IPS-18a (cell line): Measurements from ENCODE around the gene PNPLA6.

Experiments
- H3K27ac ChIP-seq: one replicate; pipeline ENCODE4 v1.5.1; 2013; ENCODE audit warnings: low read length
- H3K27me3 ChIP-seq: one replicate; pipeline ENCODE4 v1.6.1; 2013; ENCODE audit warnings: mild to moderate bottlenecking, low read length; ENCODE audit not compliant: control insufficient read depth, insufficient read depth
- H3K36me3 ChIP-seq: one replicate; pipeline ENCODE4 v1.6.1; 2013; ENCODE audit warnings: low read depth, low read length; ENCODE audit not compliant: control insufficient read depth
- H3K4me1 ChIP-seq: one replicate; pipeline ENCODE4 v1.6.1; 2013; ENCODE audit warnings: low read depth, low read length; ENCODE audit not compliant: control insufficient read depth
- H3K4me3 ChIP-seq: one replicate; pipeline ENCODE4 v1.5.1; 2013; ENCODE audit warnings: low read length
- H3K9ac ChIP-seq: one replicate; pipeline ENCODE4 v1.6.1; 2013; ENCODE audit warnings: mild to moderate bottlenecking, low read length, moderate library complexity
- H3K9me3 ChIP-seq: one replicate; pipeline ENCODE4 v1.6.1; 2013; ENCODE audit warnings: low read depth, low read length; ENCODE audit not compliant: control insufficient read depth

PNPLA6 gene

DNA sequence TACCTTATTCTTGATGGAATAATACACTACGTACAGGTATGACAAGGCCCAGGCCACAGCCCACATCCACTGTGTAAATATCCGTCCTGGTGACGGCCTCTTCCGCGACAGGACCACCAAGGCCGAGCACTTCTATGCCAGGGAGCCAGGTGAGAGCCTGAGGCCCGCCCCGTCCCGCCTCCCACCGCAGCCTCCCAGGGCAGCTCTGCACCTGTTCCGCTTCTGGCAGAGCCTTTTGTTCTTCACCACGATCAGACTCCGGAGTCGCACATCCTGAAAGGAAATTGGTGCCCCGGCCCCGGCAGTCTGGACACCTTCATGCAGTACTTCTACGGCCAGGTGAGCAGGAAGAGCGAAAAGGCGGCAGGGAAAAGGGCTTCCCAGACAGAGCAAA lies 30.2 kb upstream of the PNPLA6 start:
- Histone ChIP-seq H3K27ac (no peak overlapping the region), H3K9me3 (no peaks in the 10 kb centered on the region), H3K4me3 (peak overlapping the region; percentile 51), H3K36me3 (no peaks in the 10 kb centered on the region), H3K4me1 (peaks cover 3% of the 10 kb centered on the region), H3K27me3 (peaks cover 20% of the 10 kb centered on the region), H3K9ac (no peak overlapping the region)

DNA sequence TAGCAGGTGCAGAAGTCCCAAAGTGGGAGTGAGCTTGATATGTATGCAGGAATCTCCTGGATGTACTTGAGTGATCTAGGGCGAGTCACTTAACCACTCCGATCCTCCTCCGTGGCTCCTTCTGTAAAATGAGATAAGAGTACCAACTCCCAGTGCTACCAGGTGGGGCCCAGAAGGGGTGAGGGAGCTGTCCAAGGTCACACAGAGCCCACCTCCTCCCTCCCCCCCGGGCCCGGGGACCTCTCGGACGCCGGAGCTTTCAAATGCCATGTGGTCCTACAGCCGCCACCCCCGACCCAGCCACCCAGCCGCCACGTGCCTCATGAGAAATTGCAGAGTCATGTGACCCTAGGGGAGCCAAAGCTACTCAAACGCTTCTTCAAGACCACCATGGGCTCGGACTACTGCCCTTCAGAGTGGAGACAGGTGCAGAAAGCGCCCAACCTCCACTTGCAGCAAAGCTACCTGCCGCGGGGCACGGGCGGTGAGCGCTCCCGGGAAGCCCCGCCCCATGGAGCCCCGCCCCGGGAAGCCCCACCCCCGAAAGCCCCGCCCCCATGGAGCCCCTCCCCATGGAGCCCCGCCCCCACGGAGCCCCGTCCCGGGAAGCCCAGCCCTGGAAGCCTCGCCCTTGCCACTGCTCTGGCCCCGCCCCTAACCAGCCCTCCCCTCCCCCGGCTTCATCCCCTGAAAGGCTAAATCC lies 29.7 kb upstream of the PNPLA6 start:
- no peaks in the 10 kb centered on the region for H3K9me3 ChIP-seq
- H3K4me3 ChIP-seq = peak overlapping the region; percentile 51
- peaks cover 3% of the 10 kb centered on the region for H3K4me1 ChIP-seq
- H3K36me3 ChIP-seq = no peaks in the 10 kb centered on the region
- peaks cover 15% of the 10 kb centered on the region for H3K27me3 ChIP-seq
- no peak overlapping the region for H3K9ac ChIP-seq
- no peak overlapping the region for H3K27ac ChIP-seq

GRCh38 chr19:7506385-7507328 lies 28.9 kb upstream of the PNPLA6 start:
- H3K27ac ChIP-seq = no peak overlapping the region
- peaks cover 10% of the 10 kb centered on the region for H3K27me3 ChIP-seq
- H3K4me3 ChIP-seq = peak overlapping the region; percentile 32
- no peak overlapping the region for H3K9ac ChIP-seq
- no peaks in the 10 kb centered on the region for H3K9me3 ChIP-seq
- H3K36me3 ChIP-seq = no peaks in the 10 kb centered on the region
- peaks cover 3% of the 10 kb centered on the region for H3K4me1 ChIP-seq

DNA sequence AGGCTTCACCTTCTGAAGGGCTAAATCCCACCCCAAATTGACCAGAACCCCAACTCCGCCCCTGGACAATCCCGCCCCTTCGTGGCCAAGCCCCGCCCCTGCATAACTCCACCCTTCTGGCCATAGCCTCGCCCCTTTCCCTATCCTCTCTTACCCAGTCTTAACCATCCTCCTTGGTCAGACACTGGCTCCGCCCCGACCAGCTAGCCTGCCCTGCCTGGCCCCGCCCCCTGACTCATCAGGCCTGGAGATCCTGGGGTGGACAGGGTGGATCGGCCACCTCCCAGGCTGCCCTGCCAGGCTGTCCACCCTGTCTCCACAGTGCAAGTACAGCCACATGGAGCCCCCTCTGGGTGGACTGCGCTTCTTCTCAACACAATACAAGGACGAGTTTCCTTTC lies 27.6 kb upstream of the PNPLA6 start:
- Histone ChIP-seq H3K4me3 (no peak overlapping the region), H3K9me3 (no peaks in the 10 kb centered on the region), H3K36me3 (no peaks in the 10 kb centered on the region), H3K4me1 (peaks cover 3% of the 10 kb centered on the region), H3K27me3 (peaks cover 8% of the 10 kb centered on the region), H3K9ac (no peak overlapping the region), H3K27ac (no peak overlapping the region)

DNA sequence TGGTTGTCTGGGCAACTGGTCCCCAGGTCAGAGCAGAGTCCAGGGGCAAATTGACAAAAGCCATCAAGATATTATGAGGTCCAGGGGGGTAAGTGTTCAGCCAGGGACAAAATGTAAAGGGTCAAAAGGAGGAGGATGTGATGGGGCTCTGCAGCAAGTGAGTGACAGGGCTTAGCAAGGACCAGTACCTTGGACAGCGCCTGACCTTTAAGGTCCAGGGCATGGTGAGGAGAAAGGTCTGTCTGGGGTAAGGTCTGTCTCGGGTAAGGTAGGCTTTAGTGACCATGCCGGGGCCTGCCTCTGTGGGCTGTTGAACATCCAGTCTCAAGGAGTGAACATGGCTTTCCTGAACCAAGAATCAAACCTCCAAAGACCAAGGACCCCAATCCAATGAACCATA lies 25.9 kb upstream of the PNPLA6 start:
- Histone ChIP-seq H3K27ac (no peak overlapping the region), H3K27me3 (peaks cover 8% of the 10 kb centered on the region), H3K9ac (no peak overlapping the region), H3K9me3 (no peaks in the 10 kb centered on the region), H3K4me3 (no peak overlapping the region), H3K36me3 (no peaks in the 10 kb centered on the region), H3K4me1 (peaks cover 3% of the 10 kb centered on the region)

GRCh38 chr19:7512400-7512851 lies 23.1 kb upstream of the PNPLA6 start:
- Histone ChIP-seq H3K9me3 (no peaks in the 10 kb centered on the region), H3K27me3 (no peaks in the 10 kb centered on the region), H3K4me3 (no peak overlapping the region), H3K9ac (no peak overlapping the region), H3K27ac (no peak overlapping the region), H3K4me1 (peaks cover 16% of the 10 kb centered on the region), H3K36me3 (no peaks in the 10 kb centered on the region)

DNA sequence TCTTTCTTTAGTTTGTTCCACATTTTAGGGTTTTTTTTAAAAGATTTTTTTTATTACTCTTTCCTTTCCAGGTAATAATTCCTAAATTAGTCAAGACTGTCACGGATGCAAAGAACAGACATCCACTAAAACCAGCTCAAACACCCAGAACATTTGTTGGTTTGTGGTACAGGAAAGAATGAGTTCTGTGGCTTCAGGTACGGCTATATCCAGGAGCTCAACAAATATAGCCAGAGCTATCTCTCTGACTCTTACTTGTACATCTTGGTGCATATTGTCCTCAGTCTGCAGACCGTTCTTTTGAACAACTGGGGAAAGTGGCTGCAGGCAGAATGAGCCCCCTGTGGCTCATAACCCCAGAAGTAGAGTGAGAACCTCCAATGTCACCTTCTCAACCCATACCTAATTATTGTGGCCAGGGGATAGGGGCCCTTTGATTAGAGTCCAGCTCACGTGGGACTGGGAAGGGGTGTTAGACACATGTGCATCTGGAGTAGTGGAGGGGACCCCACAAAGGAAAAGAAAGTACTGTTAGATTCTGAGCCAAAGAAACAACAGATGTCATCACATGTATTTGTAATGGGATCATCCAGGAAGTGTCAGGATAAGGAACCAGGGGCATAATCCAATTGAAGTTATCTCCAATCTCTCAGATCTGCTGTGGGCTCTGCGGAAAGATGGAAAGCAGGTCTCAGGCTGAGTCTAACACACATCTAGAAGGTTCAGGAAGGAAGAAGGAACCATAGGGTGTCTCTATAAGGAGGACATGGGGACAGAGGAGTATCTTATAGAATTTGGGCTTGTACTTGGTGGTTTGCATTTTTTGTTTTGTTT lies 21.5 kb upstream of the PNPLA6 start:
- Histone ChIP-seq H3K27me3 (no peaks in the 10 kb centered on the region), H3K27ac (no peak overlapping the region), H3K9me3 (no peaks in the 10 kb centered on the region)

GRCh38 chr19:7515110-7515644 lies 20.3 kb upstream of the PNPLA6 start:
- H3K9ac ChIP-seq = peak overlapping the region; percentile 88
- H3K27me3 ChIP-seq = no peaks in the 10 kb centered on the region

More for the DNA sequence above, 21.5 kb upstream of the PNPLA6 start:
- H3K4me3 ChIP-seq = no peak overlapping the region
- peaks cover 12% of the 10 kb centered on the region for H3K4me1 ChIP-seq
- H3K36me3 ChIP-seq = no peaks in the 10 kb centered on the region
- no peak overlapping the region for H3K9ac ChIP-seq

GRCh38 chr19:7515645-7516151 lies 19.8 kb upstream of the PNPLA6 start, which contains the start of gene ZNF358:
Gene ZNF358 (plus strand): TSS chr19:7516103. CDS start chr19:7519243, 3,140 bp downstream.
- Histone ChIP-seq H3K9ac (peak within 1 kb of the TSS; percentile 88), H3K36me3 (peaks cover 3% of the 10 kb centered on the region), H3K27me3 (no peaks in the 10 kb centered on the region), H3K27ac (peak within 1 kb of the TSS; percentile 93), H3K4me3 (peak within 1 kb of the TSS; percentile 78), H3K9me3 (no peaks in the 10 kb centered on the region), H3K4me1 (peaks cover 12% of the 10 kb centered on the region)

More at GRCh38 chr19:7515110-7515644, 20.3 kb upstream of the PNPLA6 start:
- Histone ChIP-seq H3K36me3 (peaks cover 3% of the 10 kb centered on the region), H3K4me1 (peaks cover 12% of the 10 kb centered on the region), H3K9me3 (no peaks in the 10 kb centered on the region), H3K4me3 (peak overlapping the region; percentile 57), H3K27ac (peak overlapping the region; percentile 93)

GRCh38 chr19:7516333-7516732 lies 19.2 kb upstream of the PNPLA6 start:
- Histone ChIP-seq H3K27ac (no peak overlapping the region), H3K9ac (peak overlapping the region; percentile 85)

More at GRCh38 chr19:7516333-7516732, 19.2 kb upstream of the PNPLA6 start:
- peaks cover 12% of the 10 kb centered on the region for H3K4me1 ChIP-seq
- peaks cover 3% of the 10 kb centered on the region for H3K36me3 ChIP-seq
- H3K27me3 ChIP-seq = no peaks in the 10 kb centered on the region
- H3K9me3 ChIP-seq = no peaks in the 10 kb centered on the region
- H3K4me3 ChIP-seq = peak overlapping the region; percentile 78
